HPDE6-E6E7 (cell line): Measurements from ENCODE around the gene COMMD1.

Experiments used
- DNase-seq: peaks from one replicate; pipeline ENCODE4 v3.0.0; 2011; ENCODE audit warnings: missing footprints; ENCODE audit errors: extremely low spot score

The COMMD1 gene

DNA sequence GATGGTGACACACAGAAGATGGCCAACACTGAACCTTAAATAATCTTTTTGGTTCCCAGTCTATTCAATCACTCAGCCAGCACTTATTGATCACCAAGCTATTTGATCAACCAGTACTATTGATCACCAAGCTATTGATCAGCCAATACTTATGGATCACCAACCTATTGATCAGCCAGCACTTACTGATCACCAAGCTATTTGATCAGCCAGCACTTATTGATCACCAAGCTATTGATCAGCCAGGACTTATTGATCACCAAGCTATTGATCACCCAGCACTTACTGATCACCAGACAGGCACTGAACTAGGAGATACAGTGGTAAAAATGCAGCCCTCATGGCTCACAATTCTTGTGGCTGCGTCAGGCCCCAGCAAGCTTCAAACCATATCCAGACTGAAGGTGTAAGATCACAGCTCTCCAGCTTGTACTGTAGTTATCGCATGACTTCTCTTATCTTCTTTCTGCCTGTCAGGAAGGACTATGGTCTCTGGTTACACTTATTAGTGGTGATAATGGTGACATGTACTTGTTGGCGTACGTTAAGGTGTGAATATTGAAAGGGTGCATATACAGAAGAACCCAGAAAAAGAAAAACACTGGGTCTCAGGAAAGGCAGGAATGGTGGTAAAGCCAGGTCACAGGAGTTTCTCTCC lies 272.0 kb downstream of the COMMD1 start:
- DNase-seq = no peak

DNA sequence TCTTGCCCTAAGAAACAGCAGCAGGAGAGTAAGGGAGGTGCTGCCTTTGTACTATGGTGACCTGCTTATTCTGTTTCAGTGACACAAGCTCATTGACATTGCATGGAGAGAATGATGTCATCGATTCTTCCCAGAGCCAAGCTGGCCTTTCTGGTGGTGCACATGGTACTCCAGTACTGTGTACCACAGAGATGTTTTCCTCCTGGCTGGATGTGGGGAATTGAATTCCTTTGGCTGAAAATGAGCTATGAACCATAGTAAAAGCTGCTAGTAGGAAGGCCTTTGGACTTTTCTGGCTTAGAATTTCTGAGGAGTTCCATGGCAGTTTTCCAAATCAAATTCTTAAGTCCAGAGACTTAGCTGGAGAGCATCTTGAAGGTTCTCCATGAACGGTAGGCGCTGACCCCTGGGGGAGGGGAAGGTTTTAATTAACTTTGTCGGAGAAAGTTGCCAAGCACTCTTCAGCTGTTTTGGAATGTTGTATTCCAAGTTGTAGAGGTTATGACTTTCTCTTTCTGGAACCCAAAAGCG lies 273.3 kb downstream of the COMMD1 start:
- no peak for DNase-seq

DNA sequence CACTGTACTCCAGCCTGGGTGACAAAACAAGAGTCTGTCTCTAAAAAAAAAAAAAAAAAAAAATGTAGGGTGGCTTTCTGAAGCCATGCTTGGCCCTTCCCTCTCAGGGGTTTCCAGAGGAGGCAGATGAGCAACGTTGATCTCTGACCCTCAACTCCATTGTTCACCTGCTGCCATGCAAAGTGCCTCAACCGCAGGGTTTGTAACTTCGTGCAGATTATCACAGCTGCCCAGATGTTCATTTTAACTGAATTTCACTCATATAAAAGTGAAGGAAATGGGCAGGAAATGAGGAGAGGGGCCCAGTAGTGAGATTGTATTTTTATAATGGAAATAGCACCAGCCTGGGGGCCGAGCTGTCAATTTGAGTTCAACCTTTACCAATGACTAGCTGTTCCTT lies 275.5 kb downstream of the COMMD1 start:
- DNase-seq = no peak

DNA sequence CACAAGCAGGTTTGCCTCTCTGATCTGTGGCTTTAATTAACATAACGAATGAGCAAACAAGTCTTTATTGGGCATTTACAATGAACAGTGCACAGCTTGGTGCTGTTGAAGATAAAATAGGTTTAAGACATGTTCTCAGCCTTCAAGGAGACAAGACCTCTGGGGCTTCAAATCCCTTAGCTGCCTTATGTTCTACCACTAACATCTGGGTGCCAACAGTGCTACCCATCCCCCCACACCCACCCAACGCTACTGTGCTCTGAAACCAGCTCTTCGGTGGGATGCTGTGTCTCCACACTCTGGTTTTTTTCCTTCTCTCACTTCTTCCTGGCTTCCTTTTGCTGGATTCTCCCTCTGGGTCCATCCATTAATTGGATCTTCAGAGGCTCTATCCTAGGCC lies 276.4 kb downstream of the COMMD1 start:
- DNase-seq = no peak

DNA sequence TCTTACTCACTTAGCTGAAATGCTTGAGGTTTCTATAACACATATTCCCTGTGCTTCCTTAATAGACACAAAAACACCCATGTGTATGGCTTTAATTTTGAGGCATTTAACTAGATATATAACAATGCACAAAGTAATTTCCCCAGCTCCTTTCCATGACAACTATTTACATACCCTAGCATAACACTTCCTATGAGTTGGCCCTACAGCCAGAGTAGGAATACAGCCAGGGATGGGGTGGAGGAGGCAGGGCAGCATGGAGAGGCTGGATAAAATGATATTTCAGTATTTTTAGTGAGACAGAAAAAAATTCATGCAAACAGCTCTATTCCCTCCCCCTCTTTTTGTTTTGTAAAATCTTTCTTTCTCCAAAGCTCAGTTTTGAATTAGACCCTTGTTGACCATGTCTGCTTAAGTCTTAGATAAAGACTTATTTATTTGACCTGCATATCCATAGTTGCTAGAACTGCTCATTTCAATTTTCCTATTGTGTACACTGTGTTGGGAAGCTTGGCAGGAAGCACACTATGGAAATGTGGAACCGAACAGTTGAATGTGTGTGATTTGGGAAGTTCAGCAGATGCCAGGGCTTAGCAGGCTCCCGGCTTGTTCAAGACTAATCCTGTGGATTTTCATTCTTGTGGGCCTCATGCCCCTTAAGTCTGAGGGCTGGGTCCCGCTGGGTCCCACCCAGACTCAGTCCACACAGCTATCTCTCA lies 279.2 kb downstream of the COMMD1 start:
- no peak for DNase-seq
